Effector CD8-positive, alpha-beta T cell (primary cell): ENCODE measurements around the gene OR2B6.
"Not testable (repeated sequence)": the region's sequence is repeated elsewhere in the genome, so short reads cannot be mapped to it uniquely, and the experiment has no call there.

Source experiments
- DNase-seq: peaks from one replicate; lab custom pipeline; 2025; lab: John Stamatoyannopoulos, UW
- total RNA-seq, 4 experiments: gene quantifications; one replicate each; lab custom pipeline; 2026; lab: John Stamatoyannopoulos, UW

The OR2B6 gene
- 0 reads per million in 4 experiments for total RNA-seq

DNA sequence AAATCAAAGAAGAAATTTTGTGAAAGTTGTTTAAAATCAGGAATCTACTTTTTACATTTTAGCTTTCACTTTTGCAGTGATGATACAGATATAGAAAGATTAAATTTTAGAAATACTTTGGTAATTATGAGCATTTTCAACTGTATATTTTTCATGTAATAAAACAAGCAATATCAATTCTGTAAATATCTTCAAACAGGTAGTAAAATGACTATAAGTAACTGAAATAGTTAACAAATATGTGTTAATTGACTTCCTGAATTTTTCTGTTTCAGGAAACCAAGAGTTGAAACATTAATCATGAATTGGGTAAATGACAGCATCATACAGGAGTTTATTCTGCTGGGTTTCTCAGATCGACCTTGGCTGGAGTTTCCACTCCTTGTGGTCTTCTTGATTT, at the start of gene OR2B6:
Gene OR2B6 (plus strand): TSS at position 301 of the 400 bp plus-strand sequence. CDS start 0 bp downstream, at position 301.
- DNase-seq: no peak

DNA sequence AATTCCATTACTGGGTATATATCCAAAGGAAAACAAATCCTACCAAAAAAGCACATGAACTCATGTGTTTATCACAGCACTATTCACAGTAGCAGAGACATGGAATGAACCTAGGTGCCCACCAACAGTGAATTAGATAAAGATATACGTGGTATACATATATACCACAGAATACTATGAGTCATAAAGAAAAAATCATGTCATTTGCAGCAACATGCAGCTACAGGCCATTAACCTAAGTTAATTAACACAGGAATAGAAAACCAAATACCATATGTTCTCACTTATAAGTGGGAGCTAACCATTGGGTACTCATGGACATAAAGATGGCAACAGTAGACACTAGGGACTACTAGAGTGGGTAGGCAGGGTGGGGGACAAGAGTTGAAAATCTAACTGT, 49.0 kb upstream of the OR2B6 start:
- no peak for DNase-seq

DNA sequence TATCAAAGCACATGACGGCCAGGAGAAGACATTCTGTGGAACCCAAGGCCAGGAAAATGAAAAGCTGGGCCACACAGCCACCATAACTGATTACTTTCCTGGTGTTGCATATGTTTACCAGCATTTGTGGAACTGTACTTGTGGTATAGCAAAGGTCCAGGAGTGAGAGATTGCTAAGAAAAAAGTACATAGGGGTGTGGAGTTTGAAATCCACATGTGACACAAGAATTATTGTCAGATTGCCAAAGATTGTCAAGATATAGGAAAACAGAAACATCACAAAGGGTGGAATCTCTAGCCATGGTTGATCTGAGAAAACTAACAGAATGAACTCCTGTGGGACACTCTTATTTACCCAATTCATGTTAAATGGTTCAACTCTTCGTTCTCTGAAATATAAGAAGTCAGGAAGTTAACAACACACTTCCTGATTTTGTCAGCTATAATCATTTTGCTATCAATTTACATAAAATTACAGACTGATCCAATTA, 45.0 kb upstream of the OR2B6 start, which contains the start of gene OR2B2:
Gene OR2B2 (minus strand): TSS at position 441 of the 491 bp plus-strand sequence. CDS start 77 bp downstream, at position 364.
- no peak for DNase-seq

DNA sequence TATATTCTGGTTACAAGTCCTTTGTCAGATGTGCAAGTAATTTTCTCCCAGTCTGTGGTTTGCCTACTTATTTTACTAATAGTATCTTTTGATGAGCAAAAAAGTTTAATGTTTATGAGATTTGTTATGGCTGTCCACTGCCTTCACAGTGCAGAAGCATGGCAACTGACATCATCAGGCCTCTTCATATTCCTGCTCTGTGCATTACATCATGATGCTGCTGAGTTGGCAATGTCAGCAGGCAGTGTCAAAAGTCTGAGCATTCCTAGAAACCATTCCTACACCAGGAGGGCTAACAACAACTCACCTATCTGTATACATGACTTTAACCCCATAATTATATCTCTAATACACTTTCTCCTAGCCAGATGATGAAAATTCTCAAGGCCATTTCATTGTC, 34.1 kb upstream of the OR2B6 start:
- no peak for DNase-seq

DNA sequence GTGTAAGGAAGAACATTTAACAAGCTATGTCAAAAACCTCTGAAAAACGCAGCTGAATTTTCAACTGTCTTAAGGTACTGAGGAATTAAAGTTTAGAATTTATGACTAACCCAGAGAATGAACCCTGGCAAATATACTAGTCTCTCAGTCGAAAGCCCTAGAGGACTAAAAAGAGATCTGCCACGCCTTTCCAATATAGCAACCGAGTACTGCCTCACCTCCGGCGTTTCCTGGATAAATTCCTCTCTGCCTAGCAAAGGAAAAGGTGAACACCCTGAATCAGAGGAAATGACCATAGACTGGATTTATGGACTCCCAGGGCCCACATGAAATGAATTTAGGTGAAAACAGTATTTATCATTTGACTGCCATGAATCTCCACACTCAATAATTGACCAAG, 32.9 kb upstream of the OR2B6 start:
- no peak for DNase-seq

DNA sequence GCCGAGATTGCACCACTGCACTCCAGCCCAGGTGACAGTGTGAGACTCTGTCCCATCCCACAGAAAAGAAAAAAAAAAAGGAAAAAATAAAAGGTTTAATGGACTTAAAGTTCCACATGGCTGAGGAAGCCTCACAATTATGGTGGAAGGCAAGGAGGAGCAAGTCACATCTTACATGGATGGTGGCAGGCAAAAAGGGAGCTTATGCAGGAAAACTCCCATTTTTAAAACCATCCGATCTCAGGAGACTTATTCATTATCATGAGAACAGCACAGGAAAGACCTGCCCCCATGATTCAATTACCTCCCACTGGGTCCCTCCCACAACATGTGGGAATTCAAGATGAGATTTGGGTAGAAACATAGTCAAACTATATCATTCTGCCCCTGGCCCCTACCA, 29.0 kb upstream of the OR2B6 start:
- not testable (repeated sequence) for DNase-seq

DNA sequence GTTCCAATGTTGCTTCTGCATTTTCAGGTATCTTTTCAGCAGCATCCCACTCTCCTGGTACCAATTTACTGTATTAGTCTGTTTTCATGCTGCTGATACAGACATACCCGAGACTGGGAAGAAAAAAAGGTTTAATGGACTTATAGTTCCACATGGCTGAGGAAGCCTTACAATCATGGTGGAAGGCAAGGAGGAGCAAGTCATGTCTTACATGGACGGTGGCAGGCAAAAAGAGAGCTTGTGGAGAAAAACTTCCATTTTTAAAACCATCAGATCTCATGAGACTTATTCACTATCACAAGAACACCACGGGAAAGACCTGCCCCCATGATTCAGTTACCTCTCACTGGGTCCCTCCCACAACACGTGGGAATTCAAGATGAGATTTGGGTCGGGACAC, 27.1 kb upstream of the OR2B6 start:
- DNase-seq: not testable (repeated sequence)

DNA sequence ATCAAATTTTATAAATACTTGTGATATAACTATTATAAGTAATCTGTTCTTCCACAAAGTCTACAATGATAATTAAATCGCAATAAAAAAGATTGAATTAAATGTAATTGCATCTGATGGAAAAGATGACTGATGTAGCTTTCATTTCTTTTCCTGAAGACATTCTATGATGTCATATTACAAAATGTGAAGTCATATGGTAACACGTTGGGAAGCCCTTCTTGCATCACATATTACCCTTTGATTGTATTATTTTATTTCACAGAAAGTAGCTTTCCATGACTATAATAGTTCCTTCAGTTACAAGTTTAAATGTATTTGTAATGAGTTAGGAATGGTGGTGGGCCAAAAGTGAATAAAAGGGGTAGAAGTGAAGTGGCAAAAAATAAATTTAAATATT, 25.8 kb upstream of the OR2B6 start:
- no peak for DNase-seq

DNA sequence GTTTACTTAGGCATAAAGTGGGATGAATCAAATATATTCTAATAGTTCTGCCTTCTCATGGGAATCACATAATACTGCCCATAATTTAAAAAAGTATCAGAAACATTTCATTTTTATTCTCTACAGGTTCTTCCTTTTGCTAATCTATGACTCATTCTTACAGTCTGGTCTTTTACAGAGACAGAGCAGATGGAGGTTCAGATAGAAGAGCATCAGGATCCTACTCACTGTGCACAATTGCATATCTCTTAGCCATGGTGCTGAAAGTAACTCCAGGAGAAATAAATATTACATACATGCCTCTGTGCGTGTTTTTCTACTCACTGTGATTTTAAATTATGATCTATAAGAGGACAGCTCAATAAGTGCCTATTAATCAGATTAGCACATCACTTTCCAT, 16.3 kb upstream of the OR2B6 start:
- DNase-seq: no peak

DNA sequence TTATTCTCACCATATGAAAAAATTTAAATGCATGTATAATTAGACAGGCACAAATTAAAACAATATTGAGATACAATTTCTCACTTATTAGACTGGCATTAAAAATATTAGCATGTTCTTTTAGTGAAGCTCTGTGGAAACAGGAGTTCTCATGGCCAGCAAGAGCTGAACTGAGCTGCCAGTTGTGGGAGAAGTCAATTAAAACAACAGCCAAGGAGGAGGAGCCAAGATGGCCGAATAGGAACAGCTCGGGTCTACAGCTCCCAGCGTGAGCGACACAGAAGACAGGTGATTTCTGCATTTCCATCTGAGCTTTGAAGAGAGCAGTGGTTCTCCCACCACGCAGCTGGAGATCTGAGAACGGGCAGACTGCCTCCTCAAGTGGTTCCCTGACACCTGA, 14.0 kb upstream of the OR2B6 start:
- not testable (repeated sequence) for DNase-seq

DNA sequence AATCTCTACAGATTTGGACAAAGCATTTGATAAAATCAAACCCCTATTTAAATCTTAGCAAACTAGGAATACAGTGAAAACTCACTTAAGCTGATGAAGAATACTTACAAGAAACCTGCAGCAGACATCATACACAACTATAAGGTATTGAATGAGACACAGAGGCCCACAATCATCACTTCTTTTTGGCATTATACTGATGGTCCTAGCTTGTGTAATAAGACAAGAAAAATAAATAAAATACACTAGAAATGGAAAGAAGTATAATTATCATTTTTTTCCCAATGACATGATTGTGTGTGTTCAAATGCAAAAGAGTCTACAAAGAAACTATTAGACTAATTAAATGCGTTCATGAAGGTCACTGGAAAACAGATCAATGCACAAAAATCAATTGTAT, 8.8 kb upstream of the OR2B6 start:
- DNase-seq: no peak

DNA sequence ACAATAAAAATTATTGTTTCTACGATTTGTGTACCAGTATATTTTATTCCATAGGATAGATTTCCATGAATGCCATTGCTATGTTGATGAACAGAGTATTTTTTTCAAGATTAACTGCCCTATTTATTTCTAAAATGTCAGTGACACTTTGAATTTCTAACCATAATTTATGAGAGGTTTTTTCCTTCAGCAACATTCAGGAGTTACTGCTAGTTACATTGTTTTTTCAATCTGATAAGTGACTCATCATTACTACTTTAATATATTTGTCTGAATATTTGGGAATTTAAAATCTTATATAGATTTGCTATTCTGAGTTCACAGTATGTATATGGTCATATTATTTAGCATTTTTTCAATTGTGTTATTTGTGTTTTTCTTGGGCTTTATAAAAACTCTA, 6.0 kb upstream of the OR2B6 start:
- no peak for DNase-seq

DNA sequence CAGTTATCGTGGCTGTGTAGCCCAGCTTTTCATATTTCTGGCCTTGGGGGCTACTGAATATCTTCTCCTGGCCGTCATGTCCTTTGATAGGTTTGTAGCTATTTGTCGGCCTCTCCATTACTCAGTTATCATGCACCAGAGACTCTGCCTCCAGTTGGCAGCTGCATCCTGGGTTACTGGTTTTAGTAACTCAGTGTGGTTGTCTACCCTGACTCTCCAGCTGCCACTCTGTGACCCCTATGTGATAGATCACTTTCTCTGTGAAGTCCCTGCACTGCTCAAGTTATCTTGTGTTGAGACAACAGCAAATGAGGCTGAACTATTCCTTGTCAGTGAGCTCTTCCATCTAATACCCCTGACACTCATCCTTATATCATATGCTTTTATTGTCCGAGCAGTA, 475 bp downstream of the OR2B6 start:
- no peak for DNase-seq

DNA sequence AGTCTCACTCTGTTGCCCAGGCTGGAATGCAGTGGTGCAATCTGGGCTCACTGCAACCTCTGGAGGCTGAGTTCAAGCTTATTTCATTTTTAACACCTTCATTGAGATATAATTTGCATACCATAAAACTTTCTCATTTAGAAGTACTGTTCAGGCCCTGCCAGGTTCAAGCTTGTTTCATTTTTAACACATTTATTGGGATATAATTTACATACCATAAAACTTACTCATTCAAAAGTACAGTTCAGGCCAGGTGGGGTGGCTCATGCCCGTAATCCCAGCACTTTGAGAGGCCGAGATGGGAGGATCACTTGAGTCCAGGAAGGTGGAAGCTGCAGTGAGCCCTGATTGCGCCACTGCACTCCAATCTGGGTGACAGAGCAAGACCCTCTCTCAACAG, 5.5 kb downstream of the OR2B6 start:
- no peak for DNase-seq

DNA sequence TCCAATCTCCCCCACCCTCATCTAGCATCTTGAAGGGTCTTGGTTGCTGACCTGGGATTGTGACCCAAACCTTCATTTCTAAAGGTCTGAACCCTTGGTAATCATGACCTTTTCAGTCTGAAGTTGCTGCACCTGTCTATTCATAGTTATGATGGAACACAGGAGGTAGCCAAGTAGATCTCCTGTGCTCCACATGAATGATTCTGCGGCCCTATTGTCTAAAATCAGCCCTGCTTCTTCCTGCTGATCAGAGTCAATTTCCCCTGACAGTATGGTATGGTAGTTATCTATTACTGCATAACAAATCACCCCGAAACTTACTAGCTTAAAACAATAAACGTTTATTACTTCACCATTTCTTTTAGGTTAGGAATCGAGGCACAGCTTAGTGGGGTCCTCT, 9.0 kb downstream of the OR2B6 start:
- DNase-seq: no peak

DNA sequence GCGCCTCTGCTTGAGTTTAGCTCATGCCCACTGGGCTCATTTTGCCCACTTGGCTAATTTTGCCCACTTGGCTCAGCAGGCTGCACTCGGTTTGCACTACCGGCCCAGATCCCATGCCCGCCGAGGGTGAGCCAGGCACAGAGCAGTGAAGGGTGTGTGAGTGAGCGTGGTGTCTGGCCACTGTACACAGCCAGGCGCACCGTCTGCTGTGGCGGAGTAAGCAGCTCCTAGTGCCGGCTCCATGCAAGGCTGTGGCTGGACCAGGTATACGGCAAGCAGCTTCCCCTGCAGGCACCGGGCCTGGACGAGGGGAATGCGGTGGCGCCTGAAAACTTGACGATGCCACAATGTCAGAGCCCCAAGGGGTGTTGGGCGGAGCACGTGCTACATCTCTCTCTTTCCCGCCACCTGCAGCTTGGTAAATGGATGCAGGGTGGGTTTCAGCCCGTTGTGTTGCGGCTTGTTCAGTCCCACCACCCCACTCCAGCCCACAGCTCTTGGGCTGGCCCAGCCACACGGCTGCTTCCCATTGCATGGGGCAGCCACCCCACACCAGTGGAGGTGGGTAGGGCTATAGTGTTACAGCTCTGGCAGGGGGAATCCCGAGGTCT, 9.9 kb downstream of the OR2B6 start:
- DNase-seq: no peak

DNA sequence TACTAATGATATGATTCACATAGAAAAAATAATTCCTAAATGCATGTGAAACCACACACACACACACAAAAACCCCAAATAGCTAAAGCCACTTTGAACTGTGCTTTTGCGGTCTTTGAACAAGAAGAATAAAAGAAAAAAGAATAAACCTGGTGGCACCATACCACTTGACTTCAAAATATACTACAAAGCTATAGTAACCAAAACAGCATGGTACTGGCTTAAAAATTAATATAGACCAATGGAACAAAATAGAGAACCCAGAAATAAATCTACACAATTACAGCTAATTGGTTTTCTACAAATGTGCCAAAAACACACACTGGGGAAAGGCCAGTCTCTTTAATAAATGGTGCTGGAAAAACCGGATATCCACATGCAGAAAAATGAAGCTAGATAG, 13.4 kb downstream of the OR2B6 start:
- no peak for DNase-seq

DNA sequence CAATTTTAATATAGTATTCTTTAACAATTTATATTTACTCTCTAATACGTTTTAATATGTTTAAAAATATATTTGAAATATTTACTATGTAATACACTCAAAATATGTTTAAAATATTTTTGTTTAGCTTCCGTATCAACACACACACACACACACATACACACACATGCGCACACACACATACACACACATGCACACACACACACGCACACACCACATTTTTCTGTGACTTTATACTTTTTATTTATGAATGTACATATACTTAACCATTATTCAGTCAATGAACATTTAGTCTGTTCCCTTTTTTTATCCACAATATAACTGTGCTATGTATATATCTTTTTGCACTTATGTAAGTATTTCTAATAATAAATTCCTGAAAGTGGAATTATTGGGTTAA, 15.7 kb downstream of the OR2B6 start:
- no peak for DNase-seq

DNA sequence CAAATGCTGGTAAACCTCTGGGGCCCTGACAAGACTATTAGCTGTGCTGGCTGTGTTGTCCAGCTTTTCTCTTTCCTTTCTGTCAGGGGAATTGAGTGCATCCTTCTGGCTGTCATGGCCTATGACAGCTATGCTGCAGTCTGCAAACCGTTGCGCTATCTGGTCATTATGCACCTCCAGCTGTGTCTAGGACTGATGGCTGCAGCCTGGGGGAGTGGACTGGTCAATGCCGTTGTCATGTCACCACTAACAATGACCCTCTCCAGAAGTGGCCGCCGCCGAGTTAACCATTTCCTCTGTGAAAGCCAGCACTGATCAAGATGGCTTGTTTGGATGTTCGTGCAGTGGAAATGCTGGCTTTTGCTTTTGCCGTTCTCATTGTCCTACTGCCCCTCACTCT, 20.3 kb downstream of the OR2B6 start:
- no peak for DNase-seq

DNA sequence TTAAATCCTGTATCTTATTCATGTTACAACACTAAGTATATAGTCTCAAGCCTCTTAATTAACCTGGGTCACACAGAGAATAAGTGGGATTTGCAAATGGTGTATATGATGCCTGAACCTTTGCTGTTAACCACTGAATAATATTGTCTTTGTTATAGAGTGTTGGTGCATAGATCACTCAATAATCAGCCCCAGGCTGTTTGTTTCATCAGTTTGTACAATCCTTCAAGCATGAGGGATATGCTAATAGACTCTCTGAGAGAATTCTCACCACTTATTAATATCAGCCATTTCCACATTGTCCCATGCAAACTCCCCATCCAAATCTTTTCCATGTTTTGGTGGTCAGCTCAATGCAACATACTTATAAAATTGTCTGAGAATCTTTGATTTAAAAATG, 21.7 kb downstream of the OR2B6 start:
- DNase-seq: no peak

DNA sequence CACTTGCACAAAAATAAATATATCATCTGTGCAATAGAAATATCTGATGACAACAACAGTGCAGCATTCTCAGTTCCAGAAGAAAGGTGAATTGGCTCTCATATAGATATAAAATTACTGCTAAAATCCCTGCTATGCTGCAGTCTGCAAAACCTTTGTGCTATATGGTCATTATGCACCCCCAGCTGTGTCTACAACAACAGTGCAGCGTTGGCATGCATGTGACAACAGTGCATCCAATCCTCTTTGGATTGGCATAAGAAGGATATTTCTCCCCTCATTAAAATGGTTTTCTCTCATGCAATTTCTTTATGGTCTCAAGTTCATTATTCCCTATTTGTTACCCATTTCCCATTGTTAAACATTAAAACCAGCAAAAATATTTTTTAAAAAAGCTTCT, 23.1 kb downstream of the OR2B6 start:
- DNase-seq: no peak

DNA sequence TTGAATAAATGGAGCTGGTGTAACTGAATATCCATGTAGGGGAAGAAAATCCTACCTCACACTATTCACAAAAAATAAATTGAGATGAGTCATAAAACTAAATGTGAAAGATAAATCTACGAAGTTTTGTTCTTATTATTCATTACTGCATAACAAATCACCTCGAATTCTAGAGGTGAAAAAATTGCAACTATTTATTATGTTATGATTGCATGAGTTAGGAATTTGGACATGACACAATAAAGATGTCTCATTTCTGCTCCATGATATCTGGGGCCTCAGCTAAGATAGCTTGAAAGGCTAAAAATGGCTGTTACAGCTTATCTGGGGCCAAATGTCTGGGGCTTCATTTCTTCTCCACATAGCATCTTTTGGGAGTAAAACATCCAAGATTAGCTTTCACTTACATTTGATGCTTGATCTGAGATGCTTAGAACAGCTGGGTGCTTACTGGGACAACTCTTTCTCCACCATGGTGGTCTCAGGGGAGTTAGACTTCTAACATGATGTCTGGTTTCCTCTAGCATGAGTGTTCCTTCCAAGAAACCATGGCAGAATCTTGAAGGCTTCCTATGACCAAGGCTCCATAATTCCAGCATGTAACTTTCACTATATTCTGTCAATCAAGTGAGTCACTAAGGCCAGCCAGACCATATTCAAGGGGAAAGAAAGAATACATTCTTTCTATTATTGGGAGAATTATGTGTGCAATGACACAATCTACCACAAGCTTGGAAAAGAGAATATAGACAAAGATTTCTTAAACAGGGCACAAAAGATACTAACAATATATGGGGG, 30.1 kb downstream of the OR2B6 start:
- DNase-seq: no peak

DNA sequence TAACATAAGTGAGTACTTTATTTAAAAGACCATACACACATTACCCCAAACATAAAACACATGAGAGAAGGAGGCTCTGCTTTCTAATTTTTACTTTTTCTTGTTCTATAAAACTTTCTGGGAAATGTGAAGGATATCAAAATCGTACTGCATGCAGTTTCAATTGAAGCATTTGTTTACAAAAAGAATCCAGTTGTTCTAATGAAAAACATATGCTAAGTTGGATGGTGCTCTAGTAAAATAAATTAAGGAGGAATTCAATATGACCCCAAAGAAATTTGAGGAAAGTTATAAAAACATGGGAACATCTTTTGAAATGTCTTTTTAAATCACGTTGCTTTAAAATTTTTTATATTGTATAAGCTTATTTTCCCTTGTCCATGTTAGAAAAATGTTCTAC, 37.6 kb downstream of the OR2B6 start:
- DNase-seq: no peak
